ENCODE measurements around the gene HAS3. TPM values are rescaled to one million over a fixed set of nuclear protein-coding genes. Genes with fewer than 3 reads are reported as not detected.
A peak's percentile ranks its signal among the peaks of the same experiment; 100 is the strongest.

The HAS3 gene
- polyA plus RNA-seq, 1 donor (not counting 4 experiments of a cell fraction or from before 2014, with no cell fraction given) = 132 TPM

DNA sequence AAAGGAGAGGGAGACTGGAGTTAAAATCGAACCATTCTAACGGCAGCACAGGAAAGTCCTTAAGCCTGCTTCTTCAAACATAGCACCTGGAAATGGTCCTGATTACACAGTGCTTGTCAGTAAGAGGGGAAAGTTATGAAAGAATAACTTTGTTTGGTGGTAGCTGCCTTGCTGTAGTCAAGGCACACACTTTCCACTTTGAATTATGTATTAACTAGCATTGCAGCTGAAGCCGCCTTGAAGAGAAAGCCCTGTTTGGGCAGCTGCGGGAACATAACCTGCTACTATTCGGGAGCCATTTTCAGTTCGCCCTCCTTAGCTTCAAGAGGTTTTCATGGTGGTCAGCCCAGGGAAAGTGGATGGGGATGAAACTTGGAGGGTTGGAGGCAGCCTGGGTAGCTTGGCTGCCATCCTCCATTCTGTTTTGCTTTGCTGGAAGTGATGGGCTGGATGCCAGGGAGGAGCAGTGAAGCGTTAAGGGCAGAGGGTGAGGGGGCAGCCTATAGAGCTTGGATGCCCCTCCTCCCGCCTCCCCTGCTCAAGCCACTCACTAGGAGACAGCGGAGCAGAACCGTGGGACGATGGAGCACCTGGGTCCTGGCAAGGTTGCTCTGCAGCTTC, 5.3 kb upstream of the HAS3 start:
- Histone ChIP-seq H3K27me3 (ENCODE audit: control insufficient read depth, extremely low read depth, insufficient read depth, low read length) (no peaks in the 10 kb centered on the region), H3K9me1 (ENCODE audit: control insufficient read depth, extremely low read depth, insufficient read depth, low read length) (no peaks in the 10 kb centered on the region), H3K4me1 (ENCODE audit: control insufficient read depth, extremely low read depth, insufficient read depth, low read length) (peaks cover 35% of the 10 kb centered on the region), H3K79me2 (ENCODE audit: control insufficient read depth, insufficient read depth, low read length) (no peaks in the 10 kb centered on the region), H3K27ac (ENCODE audit: control insufficient read depth, insufficient read depth, low read length) (no peak overlapping the region), H3K9ac (ENCODE audit: control insufficient read depth, extremely low read depth, insufficient read depth, low read length) (no peak overlapping the region), H3K9me3 (ENCODE audit: control insufficient read depth, low read depth, low read length) (no peaks in the 10 kb centered on the region), H3K4me2 (ENCODE audit: control insufficient read depth, extremely low read depth, insufficient read depth, low read depth, low read length) (peak overlapping the region; percentile 58), H4K20me1 (ENCODE audit: control insufficient read depth, extremely low read depth, insufficient read depth, low read length) (no peaks in the 10 kb centered on the region), H2AFZ (ENCODE audit: control insufficient read depth, low read length) (peak overlapping the region; percentile 54), H3K4me3 (ENCODE audit: control insufficient read depth in 2 of 3, extremely low read depth in 1 of 3, insufficient read depth in 2 of 3, low read depth in 1 of 3, low read length in 3 of 3) (no peak overlapping the region), H3K36me3 (ENCODE audit: control insufficient read depth in 2 of 2, extremely low read depth in 1 of 2, insufficient read depth in 2 of 2, low read length in 2 of 2) (no peaks in the 10 kb centered on the region)
- dilution Hi-C loops (cut with MboI; ENCODE audit: extremely low pct_ligation_motif_present, low sequenced_read_pairs) = no loop called here
- DNase-seq (ENCODE audit: low read depth, low spot score) = no peak
- TF ChIP-seq EZH2 (IDR thresholded peaks at IDR 0.05; ENCODE audit: low read length) = no peak
- TF ChIP-seq, protein P1, sequence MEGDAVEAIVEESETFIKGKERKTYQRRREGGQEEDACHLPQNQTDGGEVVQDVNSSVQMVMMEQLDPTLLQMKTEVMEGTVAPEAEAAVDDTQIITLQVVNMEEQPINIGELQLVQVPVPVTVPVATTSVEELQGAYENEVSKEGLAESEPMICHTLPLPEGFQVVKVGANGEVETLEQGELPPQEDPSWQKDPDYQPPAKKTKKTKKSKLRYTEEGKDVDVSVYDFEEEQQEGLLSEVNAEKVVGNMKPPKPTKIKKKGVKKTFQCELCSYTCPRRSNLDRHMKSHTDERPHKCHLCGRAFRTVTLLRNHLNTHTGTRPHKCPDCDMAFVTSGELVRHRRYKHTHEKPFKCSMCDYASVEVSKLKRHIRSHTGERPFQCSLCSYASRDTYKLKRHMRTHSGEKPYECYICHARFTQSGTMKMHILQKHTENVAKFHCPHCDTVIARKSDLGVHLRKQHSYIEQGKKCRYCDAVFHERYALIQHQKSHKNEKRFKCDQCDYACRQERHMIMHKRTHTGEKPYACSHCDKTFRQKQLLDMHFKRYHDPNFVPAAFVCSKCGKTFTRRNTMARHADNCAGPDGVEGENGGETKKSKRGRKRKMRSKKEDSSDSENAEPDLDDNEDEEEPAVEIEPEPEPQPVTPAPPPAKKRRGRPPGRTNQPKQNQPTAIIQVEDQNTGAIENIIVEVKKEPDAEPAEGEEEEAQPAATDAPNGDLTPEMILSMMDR (optimal IDR thresholded peaks at IDR 0.05 in 1 of 3, IDR thresholded peaks at IDR 0.05 in 1 of 3, conservative IDR thresholded peaks at IDR 0.05 in 1 of 3; ENCODE audit: extremely low read depth in 1 of 3, insufficient read depth in 2 of 3, low read length in 3 of 3) = no peak
- FAIRE-seq = no peak

DNA sequence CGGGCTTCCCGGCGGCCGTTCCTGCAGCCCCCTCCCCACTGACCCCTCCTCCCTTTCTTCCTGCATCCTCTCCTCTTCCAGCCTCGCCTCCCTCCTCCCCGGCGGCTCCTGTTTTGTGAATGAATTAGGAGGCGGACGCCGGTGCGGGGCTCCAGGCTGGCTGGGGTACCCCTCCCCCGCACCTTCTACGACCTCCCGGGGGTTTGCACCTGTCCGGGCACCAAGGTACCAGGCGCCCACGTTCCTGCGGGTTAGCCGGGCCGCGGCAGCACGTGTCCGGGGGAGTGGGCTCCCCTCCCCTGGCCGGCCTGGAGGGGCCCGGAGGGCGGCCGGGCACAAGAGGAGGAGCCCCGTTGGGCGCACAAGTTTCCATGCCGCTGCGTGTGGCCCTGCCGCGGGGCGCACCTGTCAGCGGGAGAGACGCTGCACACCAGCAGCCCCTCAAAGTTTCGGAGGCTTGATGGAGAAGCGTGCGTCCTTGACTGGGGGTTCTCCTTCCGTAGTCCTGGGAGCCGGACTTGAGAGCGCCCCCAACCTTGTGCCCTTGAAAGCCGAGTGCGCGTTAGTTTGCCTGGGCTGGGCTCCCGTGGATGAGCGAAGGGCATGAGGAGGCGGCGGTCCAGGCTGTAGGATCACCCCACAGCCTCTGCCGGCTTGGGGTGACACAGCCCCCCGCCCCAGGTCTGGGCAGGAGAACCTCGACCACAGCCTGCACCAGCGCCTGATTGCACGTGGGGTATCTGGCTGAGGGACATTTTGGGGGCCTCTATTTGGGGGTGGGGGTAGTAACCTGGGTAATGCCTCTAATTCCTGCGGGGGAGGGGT, 1.2 kb downstream of the HAS3 start:
- Histone ChIP-seq H3K36me3 (ENCODE audit: control insufficient read depth in 2 of 2, extremely low read depth in 1 of 2, insufficient read depth in 2 of 2, low read length in 2 of 2) (peaks cover 22 to 23% of the 10 kb centered on the region in 2 experiments), H3K27ac (ENCODE audit: control insufficient read depth, insufficient read depth, low read length) (peak overlapping the region; percentile 60), H3K4me2 (ENCODE audit: control insufficient read depth, extremely low read depth, insufficient read depth, low read depth, low read length) (peak overlapping the region; percentile 88), H3K9me1 (ENCODE audit: control insufficient read depth, extremely low read depth, insufficient read depth, low read length) (no peaks in the 10 kb centered on the region), H3K4me3 (ENCODE audit: control insufficient read depth in 2 of 3, extremely low read depth in 1 of 3, insufficient read depth in 2 of 3, low read depth in 1 of 3, low read length in 3 of 3) (peak overlapping the region; percentile 82 to 97 (median 86)), H3K9me3 (ENCODE audit: control insufficient read depth, low read depth, low read length) (no peaks in the 10 kb centered on the region), H3K9ac (ENCODE audit: control insufficient read depth, extremely low read depth, insufficient read depth, low read length) (peak overlapping the region; percentile 83), H3K27me3 (ENCODE audit: control insufficient read depth, extremely low read depth, insufficient read depth, low read length) (no peaks in the 10 kb centered on the region), H4K20me1 (ENCODE audit: control insufficient read depth, extremely low read depth, insufficient read depth, low read length) (peaks cover 15% of the 10 kb centered on the region), H3K79me2 (ENCODE audit: control insufficient read depth, insufficient read depth, low read length) (peaks cover 53% of the 10 kb centered on the region), H2AFZ (ENCODE audit: control insufficient read depth, low read length) (no peak overlapping the region), H3K4me1 (ENCODE audit: control insufficient read depth, extremely low read depth, insufficient read depth, low read length) (peaks cover 34% of the 10 kb centered on the region)
- TF ChIP-seq, protein P1 (optimal IDR thresholded peaks at IDR 0.05 in 1 of 3, IDR thresholded peaks at IDR 0.05 in 1 of 3, conservative IDR thresholded peaks at IDR 0.05 in 1 of 3; ENCODE audit: extremely low read depth in 1 of 3, insufficient read depth in 2 of 3, low read length in 3 of 3) = no peak
- no peak for TF ChIP-seq EZH2 (IDR thresholded peaks at IDR 0.05; ENCODE audit: low read length)
- dilution Hi-C loops (cut with MboI; ENCODE audit: extremely low pct_ligation_motif_present, low sequenced_read_pairs) = no loop called here
- FAIRE-seq (no peak), DNase-seq (ENCODE audit: low read depth, low spot score) (no peak)
